GM12878 (cell line): ENCODE measurements around the gene NUCB1. TPM values are rescaled to one million over a fixed set of nuclear protein-coding genes. Genes with fewer than 3 reads are reported as not detected.
A peak's percentile ranks its signal among the peaks of the same experiment; 100 is the strongest.

ENCODE experiments used
- ATAC-seq: fragments of 200-7000 bp; cut with Tn5 transposase; 3 replicates; pipeline ENCODE4 v1.9.1; 2020; ENCODE audit warnings: mild to moderate bottlenecking, moderate library complexity
- BruUV-seq: library from RNA; stranded (reverse); fragments of 400-500 nt; replicated peaks from 2 replicates; lab custom pipeline; 2021; lab: Mats Ljungman, UMichigan
- CTCF ChIA-PET: fragments of 300-600 bp; sonication (Branson Sonifier 250); formaldehyde crosslinking; extraction: SDS; loops from one replicate; lab custom pipeline; 2021; ENCODE audit warnings: inconsistent platforms; lab: Yijun Ruan, JAX
- POLR2A ChIA-PET: fragments of 350-600 bp; formaldehyde crosslinking; extraction: SDS; loops from one replicate; lab custom pipeline; 2021; ENCODE audit warnings: inconsistent platforms; lab: Charles Lee
- RAD21 ChIA-PET: fragments of 300-600 bp; sonication (Branson Sonifier 250); formaldehyde crosslinking; loops from one replicate; lab custom pipeline; 2023; ENCODE audit warnings: antibody characterized with exemption; ENCODE audit not compliant: unreplicated experiment; lab: Charles Lee
- SMC1A ChIA-PET: fragments of 300-600 bp; sonication (Branson Sonifier 250); formaldehyde crosslinking; loops from one replicate; lab custom pipeline; 2023; ENCODE audit not compliant: unreplicated experiment, uncharacterized antibody; lab: Charles Lee
- DNase-seq: peaks from one replicate; pipeline ENCODE4 v3.0.0-alpha.2; 2011; ENCODE audit warnings: low read depth, low spot score
- FAIRE-seq: peaks from 3 replicates; lab custom pipeline; 2011; peaks lifted over from hg19 to GRCh38; lab: Jason Lieb, UNC
- H2AFZ ChIP-seq: 2 replicates; pipeline ENCODE4 v1.6.0; 2011; ENCODE audit warnings: low read depth, low read length, control low read depth; ENCODE audit not compliant: control insufficient read depth
- H3K27ac ChIP-seq: 2 replicates; pipeline ENCODE4 v1.5.1; 2011; ENCODE audit warnings: control low read depth; ENCODE audit not compliant: control insufficient read depth, insufficient read depth
- H3K27me3 ChIP-seq, 2 experiments: replicated peaks in 1 of 2; 2 replicates each; pipeline versions ENCODE4 v1.6.0 to v1.6.1; 2011; ENCODE audit warnings: low read length in 1 of 2; ENCODE audit not compliant: control insufficient read depth in 2 of 2, insufficient read depth in 2 of 2
- H3K36me3 ChIP-seq, 2 experiments: 2 replicates each; pipeline ENCODE4 v1.5.1; 2011; ENCODE audit warnings: low read length in 1 of 2; ENCODE audit not compliant: control insufficient read depth in 2 of 2, insufficient read depth in 2 of 2
- H3K4me1 ChIP-seq: 2 replicates; pipeline ENCODE4 v1.6.1; 2011; ENCODE audit warnings: mild to moderate bottlenecking, low read length, moderate library complexity, mixed read lengths; ENCODE audit not compliant: control insufficient read depth, insufficient read depth
- H3K4me2 ChIP-seq: 2 replicates; pipeline ENCODE4 v1.6.0; 2011; ENCODE audit warnings: control low read depth; ENCODE audit not compliant: control insufficient read depth, insufficient read depth
- H3K4me3 ChIP-seq: fragments of 200-600 bp; sonication (generic); 2 replicates; pipeline ENCODE4 v1.5.1; 2016
- H3K79me2 ChIP-seq: 2 replicates; pipeline ENCODE4 v1.6.0; 2011; ENCODE audit warnings: low read length; ENCODE audit not compliant: control insufficient read depth, insufficient read depth
- H3K9ac ChIP-seq: 2 replicates; pipeline ENCODE4 v1.8.0; 2011; ENCODE audit warnings: low read length, control low read depth, mixed read lengths; ENCODE audit not compliant: control insufficient read depth, insufficient read depth
- H3K9me3 ChIP-seq: replicated peaks from 3 replicates; pipeline ENCODE4 v1.5.1; 2011; ENCODE audit warnings: mild to moderate bottlenecking, low read length; ENCODE audit not compliant: control insufficient read depth, insufficient read depth
- H4K20me1 ChIP-seq: 2 replicates; pipeline ENCODE4 v1.6.0; 2011; ENCODE audit not compliant: control insufficient read depth, insufficient read depth
- ATF2 ChIP-seq: IDR thresholded peaks from 2 replicates; pipeline ENCODE4 v1.6.1; 2012; ENCODE audit warnings: low read length, inconsistent platforms
- BCL3 ChIP-seq: IDR thresholded peaks from 2 replicates; pipeline ENCODE4 v1.6.1; 2011; ENCODE audit warnings: borderline replicate concordance, low read depth, mild to moderate bottlenecking, moderate library complexity, low read length; ENCODE audit not compliant: insufficient read depth, poor library complexity, severe bottlenecking
- CREB1 ChIP-seq: IDR thresholded peaks from 2 replicates; pipeline ENCODE4 v1.6.1; 2012; ENCODE audit warnings: low read depth, mild to moderate bottlenecking, inconsistent platforms
- CREM ChIP-seq: IDR thresholded peaks from 2 replicates; pipeline ENCODE4 v1.6.1; 2014; ENCODE audit warnings: antibody characterized with exemption, low read depth
- EED ChIP-seq: sonication (generic); IDR thresholded peaks from 2 replicates; pipeline ENCODE4 v1.6.1; 2016; ENCODE audit warnings: antibody characterized with exemption, low read depth
- GATAD2B ChIP-seq: fragments of 450-650 bp; conservative IDR thresholded peaks from 2 replicates; pipeline ENCODE4 v1.6.1; 2017; ENCODE audit warnings: low read depth, mild to moderate bottlenecking, moderate library complexity
- NKRF ChIP-seq: fragments of 450-650 bp; conservative IDR thresholded peaks from 2 replicates; pipeline ENCODE4 v1.6.1; 2017; ENCODE audit warnings: mild to moderate bottlenecking, moderate library complexity
- PAX5 ChIP-seq: IDR thresholded peaks from 2 replicates; pipeline ENCODE4 v1.6.1; 2011; ENCODE audit warnings: low read depth, low read length, borderline replicate concordance
- RAD51 ChIP-seq: fragments of 450-650 bp; IDR thresholded peaks from 2 replicates; pipeline ENCODE4 v1.6.1; 2016; ENCODE audit warnings: moderate library complexity, mild to moderate bottlenecking, inconsistent platforms
- SIN3A ChIP-seq: IDR thresholded peaks from 2 replicates; pipeline ENCODE4 v1.6.1; 2012; ENCODE audit warnings: low read depth, low read length, improper control_type of control experiment
- SREBF2 ChIP-seq: IDR thresholded peaks from 2 replicates; pipeline ENCODE4 v1.6.1; 2012; ENCODE audit warnings: mild to moderate bottlenecking, low read length
- ZBTB33 ChIP-seq: fragments of 450-650 bp; IDR thresholded peaks from 2 replicates; pipeline ENCODE4 v1.6.1; 2017; ENCODE audit warnings: mild to moderate bottlenecking
- ZBTB40 ChIP-seq: fragments of 450-650 bp; IDR thresholded peaks from 2 replicates; pipeline ENCODE4 v1.6.1; 2016; ENCODE audit warnings: mild to moderate bottlenecking, moderate library complexity, borderline replicate concordance
- WGBS: methylation state at CpG from one replicate; pipeline ENCODE4 v1.1.6; 2016; ENCODE audit warnings: low lambda C conversion rate; ENCODE audit not compliant: insufficient replicate concordance, insufficient coverage; ENCODE audit errors: missing lambda C conversion rate; 5-methylcytosine and 5-hydroxymethylcytosine counted together
- in situ Hi-C: fragments of 300-500 bp; cut with MboI; formaldehyde crosslinking; loops from 9 replicates; pipeline ENCODE4 v1.14.3; 2018; ENCODE audit warnings: mixed read lengths
- intact Hi-C: fragments of 100-400 bp; cut with micrococcal nuclease; formaldehyde crosslinking; loops from one replicate; pipeline ENCODE4 v1.14.2; 2022; ENCODE audit not compliant: unreplicated experiment
- polyA plus RNA-seq, 11 experiments: library from polyadenylated mRNA; depleted of rRNA in 4 of 11; unstranded in 6 of 11; stranded (reverse) in 5 of 11; fragments of >200 nt; fragmentation: Nextera tagmentation in 4 of 11; fragmentation: Illumina TruSeq in 1 of 11; extraction: Ambion mirVana in 4 of 11; extraction: Trizol in 1 of 11; gene quantifications; 1 replicate in 1 of 11; 2 replicates in 10 of 11; pipeline versions ENCODE4 v1.2.1 to v1.2.3, GENCODE V29; 2011 to 2016; ENCODE audit warnings: inconsistent platforms in 2 of 11, missing spikeins in 2 of 11, low read depth in 1 of 11
- total RNA-seq, 4 experiments: library from RNA; depleted of rRNA in 3 of 4; stranded (reverse); fragments of >200 nt in 3 of 4; fragmentation: Illumina TruSeq in 1 of 4; extraction: Trizol in 1 of 4; gene quantifications; 2 replicates each; pipeline versions ENCODE4 v1.2.1 to v1.2.3, GENCODE V29; 2013 to 2021

NUCB1 gene
- total and polyA plus RNA-seq, 10 of the 15 experiments (the other 5 are each of a cell fraction or from before 2014, with no cell fraction given), result 1.8 to 112 (median 44.5) TPM

- no peaks in the 10 kb centered on the region for H3K36me3 ChIP-seq
- no peak overlapping the region for H3K9ac ChIP-seq
- FAIRE-seq (no peak), ATAC-seq (no peak), DNase-seq (no peak)
- H3K9me3 ChIP-seq, result no peaks in the 10 kb centered on the region
- H4K20me1 ChIP-seq, result no peaks in the 10 kb centered on the region
- ChIA-PET CTCF (interaction anchor here (0.9 kb wide), 1 partner anchor 26 kb away, joined by 3 read pairs; no protein-coding TSS in a partner anchor), SMC1A (no interaction called here), POLR2A (no interaction called here), RAD21 (interaction anchor here (0.6 to 1.3 kb wide), 3 partner anchors 72 to 100 kb away, joined by 3 to 4 read pairs (median 4); no protein-coding TSS in a partner anchor)
- intact Hi-C loops, result no loop called here
- H3K4me1 ChIP-seq, result peaks cover 33% of the 10 kb centered on the region
- no peak overlapping the region for H3K4me3 ChIP-seq
- in situ Hi-C loops, result no loop called here
- BruUV-seq, result no TSS peak
- H3K27me3 ChIP-seq, result no peaks in the 10 kb centered on the region
- H2AFZ ChIP-seq, result no peak overlapping the region
- WGBS, result 79% methylated on average over 14 of the region's 14 CpGs
- no peak overlapping the region for H3K4me2 ChIP-seq
- H3K27ac ChIP-seq, result peak overlapping the region; percentile 44; the same call in 1 of the 2 replicates
- H3K79me2 ChIP-seq, result peaks cover under 1% of the 10 kb centered on the region
- no peak for TF ChIP-seq EED
- TF ChIP-seq CREM, result no peak
- no peak for TF ChIP-seq ZBTB33
- no peak for TF ChIP-seq GATAD2B
- no peak for TF ChIP-seq SREBF2
- TF ChIP-seq ZBTB40, result no peak
- TF ChIP-seq CREB1, result no peak
- no peak for TF ChIP-seq RAD51
- TF ChIP-seq SIN3A, result no peak
- TF ChIP-seq PAX5, result no peak
- TF ChIP-seq NKRF, result no peak
- no peak for TF ChIP-seq BCL3
- no peak for TF ChIP-seq ATF2
Measured at GRCh38 chr19:48867123-48867745, 32.9 kb upstream of the NUCB1 start.
